HepG2 (cell line): Measurements from ENCODE around the gene C1QTNF12. TPM values are rescaled to one million over a fixed set of nuclear protein-coding genes. Genes with fewer than 3 reads are reported as not detected.

Source experiments
- AGO2 ChIP-seq: fragments of 200-400 bp; formaldehyde crosslinking; optimal IDR thresholded peaks from 2 replicates; pipeline ENCODE3; 2017; ENCODE audit warnings: mild to moderate bottlenecking, low read depth, low read length, moderate library complexity
- ARNTL ChIP-seq: sonication (generic); formaldehyde crosslinking; IDR thresholded peaks from 2 replicates; pipeline ENCODE4 v1.4.0; 2020; ENCODE audit warnings: mild to moderate bottlenecking, missing genetic modification reagents
- ESRRA ChIP-seq: sonication (generic); formaldehyde crosslinking; IDR thresholded peaks from 2 replicates; pipeline ENCODE4 v1.5.1; 2020; ENCODE audit warnings: mild to moderate bottlenecking, low read depth, missing genetic modification reagents
- HMGA1 ChIP-seq: sonication (generic); formaldehyde crosslinking; conservative IDR thresholded peaks from 2 replicates; pipeline ENCODE4 v1.4.0; 2020; ENCODE audit warnings: missing genetic modification reagents
- MTF2 ChIP-seq: sonication (generic); formaldehyde crosslinking; IDR thresholded peaks from 2 replicates; pipeline ENCODE4 v1.5.0; 2020; ENCODE audit warnings: missing genetic modification reagents, borderline replicate concordance
- RARG ChIP-seq: sonication (generic); formaldehyde crosslinking; IDR thresholded peaks from 2 replicates; pipeline ENCODE4 v1.4.0; 2020; ENCODE audit warnings: low read depth, mild to moderate bottlenecking, missing genetic modification reagents
- SMAD3 ChIP-seq: sonication (generic); formaldehyde crosslinking; IDR thresholded peaks from 2 replicates; pipeline ENCODE4 v1.4.0; 2020; ENCODE audit warnings: missing genetic modification reagents
- SYNCRIP ChIP-seq: fragments of 200-400 bp; formaldehyde crosslinking; IDR thresholded peaks from 2 replicates; pipeline ENCODE4 v1.6.1; 2018; ENCODE audit warnings: mild to moderate bottlenecking, low read depth, low read length; ENCODE audit not compliant: insufficient read depth
- TAF1 ChIP-seq: sonication (generic); formaldehyde crosslinking; IDR thresholded peaks from 2 replicates; pipeline ENCODE4 v1.4.0; 2020; ENCODE audit warnings: missing genetic modification reagents
- ZNF160 ChIP-seq: sonication (generic); formaldehyde crosslinking; IDR thresholded peaks from 2 replicates; pipeline ENCODE4 v1.8.0; 2022; ENCODE audit warnings: mild to moderate bottlenecking, inconsistent platforms, missing genetic modification reagents
- ZNF205 ChIP-seq: IDR thresholded peaks from 2 replicates; pipeline ENCODE4 v1.6.1; 2018; ENCODE audit warnings: missing biosample characterization, missing genetic modification reagents
- ZNF33B ChIP-seq: sonication (generic); formaldehyde crosslinking; IDR thresholded peaks from 2 replicates; pipeline ENCODE4 v1.5.1; 2020; ENCODE audit warnings: mild to moderate bottlenecking, missing genetic modification reagents
- ZNF547 ChIP-seq: sonication (generic); formaldehyde crosslinking; IDR thresholded peaks from 2 replicates; pipeline ENCODE4 v1.5.1; 2020; ENCODE audit warnings: mild to moderate bottlenecking, missing genetic modification reagents
- ZNF550 ChIP-seq: sonication (generic); formaldehyde crosslinking; IDR thresholded peaks from 2 replicates; pipeline ENCODE4 v1.4.0; 2020; ENCODE audit warnings: mild to moderate bottlenecking, missing genetic modification reagents, borderline replicate concordance
- ZNF644 ChIP-seq: IDR thresholded peaks from 2 replicates; pipeline ENCODE4 v1.6.1; 2016; ENCODE audit warnings: low read depth
- polyA plus RNA-seq, 8 experiments: library from polyadenylated mRNA; depleted of rRNA in 3 of 8; stranded (reverse) in 7 of 8; unstranded in 1 of 8; fragments of >200 nt; fragmentation: Illumina TruSeq in 4 of 8; extraction: Trizol in 4 of 8; gene quantifications; 2 replicates each; pipeline versions ENCODE4 v1.2.1 to v1.2.3, GENCODE V29; 2011 to 2016; ENCODE audit warnings: low read depth in 4 of 8, missing spikeins in 1 of 8, mixed read lengths in 1 of 8; ENCODE audit not compliant: insufficient read depth in 1 of 8
- total RNA-seq, 5 experiments: library from RNA; depleted of rRNA; stranded (reverse); fragments of >200 nt; fragmentation: Illumina TruSeq; extraction: Trizol; gene quantifications; 2 replicates each; pipeline ENCODE4 v1.2.3, GENCODE V29; 2016; ENCODE audit warnings: low read depth in 1 of 5
- TF ChIP-seq, protein P1 (sequence below): sonication (generic); formaldehyde crosslinking; IDR thresholded peaks from 2 replicates; pipeline ENCODE4 v1.5.0; 2020; ENCODE audit warnings: mild to moderate bottlenecking, low read depth, missing genetic modification reagents, borderline replicate concordance
- TF ChIP-seq, protein P2 (sequence below): sonication (generic); formaldehyde crosslinking; IDR thresholded peaks from 2 replicates; pipeline ENCODE4 v1.4.0; 2020; ENCODE audit warnings: missing genetic modification reagents
- TF ChIP-seq, protein P3 (sequence below): IDR thresholded peaks from 2 replicates; pipeline ENCODE4 v1.6.1; 2016
- TF ChIP-seq, protein P4 (sequence below): IDR thresholded peaks from 2 replicates; pipeline ENCODE4 v1.6.1; 2016; ENCODE audit warnings: mild to moderate bottlenecking
- TF ChIP-seq, protein P5 (sequence below): sonication (generic); formaldehyde crosslinking; IDR thresholded peaks from 2 replicates; pipeline ENCODE4 v1.8.0; 2022; ENCODE audit warnings: low read depth, missing genetic modification reagents

The C1QTNF12 gene
- total and polyA plus RNA-seq, 2 of the 13 experiments (the other 11 are each of a cell fraction or from before 2014, with no cell fraction given): 0.18 to 0.64 TPM

DNA sequence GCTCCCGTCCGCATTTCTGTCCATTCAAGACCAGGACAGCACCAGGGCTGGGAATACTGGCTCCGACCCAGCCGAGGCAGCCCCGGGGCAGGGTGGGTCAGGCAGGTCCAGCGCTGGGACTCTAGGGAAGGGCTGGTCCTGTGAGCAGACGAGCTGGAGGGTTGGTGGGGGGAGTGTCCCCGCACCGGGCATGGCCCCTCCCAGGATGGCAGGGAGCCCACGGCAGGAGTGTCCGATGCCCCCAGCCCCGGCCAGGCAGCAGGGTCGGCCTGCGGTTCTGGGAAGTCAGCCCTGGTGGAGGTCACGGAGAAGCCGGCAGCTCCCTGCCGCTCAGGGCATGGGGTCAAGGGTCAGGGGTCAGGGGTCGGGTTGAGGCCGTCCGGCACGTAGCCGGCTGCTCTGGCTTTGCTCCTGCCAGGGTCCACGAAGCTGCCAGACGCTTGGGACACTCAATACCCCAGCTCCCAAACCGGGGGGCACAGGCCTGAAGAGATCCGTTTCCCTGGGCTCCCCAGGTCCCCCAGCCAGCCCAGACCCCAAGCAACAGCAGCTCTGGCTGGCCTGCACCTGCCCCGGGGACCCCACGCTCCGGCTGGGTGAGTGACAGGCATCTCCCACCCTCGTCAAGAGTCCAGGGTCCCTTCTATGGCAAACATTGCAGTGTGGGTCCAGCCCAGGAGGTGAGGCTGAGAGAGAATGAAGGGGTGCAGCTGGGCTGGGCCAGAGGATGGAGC is 6.7 kb downstream of the C1QTNF12 start (continued):
- TF ChIP-seq ZNF160 (0 out of 2 replicates have a peak, but pooled peaks have one; percentile 25), RARG (CRISPR knock-in tag) (no peak), MTF2 (CRISPR knock-in tag) (no peak), SYNCRIP (no peak), SMAD3 (CRISPR knock-in tag) (no peak), ZNF547 (CRISPR knock-in tag) (no peak), TAF1 (CRISPR knock-in tag) (no peak), ARNTL (CRISPR knock-in tag) (peak; percentile 22; the same call in 1 of the 2 replicates), HMGA1 (CRISPR knock-in tag) (no peak), ZNF550 (CRISPR knock-in tag) (no peak), ZNF205 (no peak), ZNF644 (CRISPR knock-in tag) (no peak), ESRRA (CRISPR knock-in tag) (peak; percentile 78), AGO2 (peak; percentile 18), ZNF33B (no peak; the same call in 1 of the 2 replicates)
- TF ChIP-seq, protein P1, sequence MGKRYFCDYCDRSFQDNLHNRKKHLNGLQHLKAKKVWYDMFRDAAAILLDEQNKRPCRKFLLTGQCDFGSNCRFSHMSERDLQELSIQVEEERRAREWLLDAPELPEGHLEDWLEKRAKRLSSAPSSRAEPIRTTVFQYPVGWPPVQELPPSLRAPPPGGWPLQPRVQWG (CRISPR knock-in tag): no peak
- TF ChIP-seq, protein P2, sequence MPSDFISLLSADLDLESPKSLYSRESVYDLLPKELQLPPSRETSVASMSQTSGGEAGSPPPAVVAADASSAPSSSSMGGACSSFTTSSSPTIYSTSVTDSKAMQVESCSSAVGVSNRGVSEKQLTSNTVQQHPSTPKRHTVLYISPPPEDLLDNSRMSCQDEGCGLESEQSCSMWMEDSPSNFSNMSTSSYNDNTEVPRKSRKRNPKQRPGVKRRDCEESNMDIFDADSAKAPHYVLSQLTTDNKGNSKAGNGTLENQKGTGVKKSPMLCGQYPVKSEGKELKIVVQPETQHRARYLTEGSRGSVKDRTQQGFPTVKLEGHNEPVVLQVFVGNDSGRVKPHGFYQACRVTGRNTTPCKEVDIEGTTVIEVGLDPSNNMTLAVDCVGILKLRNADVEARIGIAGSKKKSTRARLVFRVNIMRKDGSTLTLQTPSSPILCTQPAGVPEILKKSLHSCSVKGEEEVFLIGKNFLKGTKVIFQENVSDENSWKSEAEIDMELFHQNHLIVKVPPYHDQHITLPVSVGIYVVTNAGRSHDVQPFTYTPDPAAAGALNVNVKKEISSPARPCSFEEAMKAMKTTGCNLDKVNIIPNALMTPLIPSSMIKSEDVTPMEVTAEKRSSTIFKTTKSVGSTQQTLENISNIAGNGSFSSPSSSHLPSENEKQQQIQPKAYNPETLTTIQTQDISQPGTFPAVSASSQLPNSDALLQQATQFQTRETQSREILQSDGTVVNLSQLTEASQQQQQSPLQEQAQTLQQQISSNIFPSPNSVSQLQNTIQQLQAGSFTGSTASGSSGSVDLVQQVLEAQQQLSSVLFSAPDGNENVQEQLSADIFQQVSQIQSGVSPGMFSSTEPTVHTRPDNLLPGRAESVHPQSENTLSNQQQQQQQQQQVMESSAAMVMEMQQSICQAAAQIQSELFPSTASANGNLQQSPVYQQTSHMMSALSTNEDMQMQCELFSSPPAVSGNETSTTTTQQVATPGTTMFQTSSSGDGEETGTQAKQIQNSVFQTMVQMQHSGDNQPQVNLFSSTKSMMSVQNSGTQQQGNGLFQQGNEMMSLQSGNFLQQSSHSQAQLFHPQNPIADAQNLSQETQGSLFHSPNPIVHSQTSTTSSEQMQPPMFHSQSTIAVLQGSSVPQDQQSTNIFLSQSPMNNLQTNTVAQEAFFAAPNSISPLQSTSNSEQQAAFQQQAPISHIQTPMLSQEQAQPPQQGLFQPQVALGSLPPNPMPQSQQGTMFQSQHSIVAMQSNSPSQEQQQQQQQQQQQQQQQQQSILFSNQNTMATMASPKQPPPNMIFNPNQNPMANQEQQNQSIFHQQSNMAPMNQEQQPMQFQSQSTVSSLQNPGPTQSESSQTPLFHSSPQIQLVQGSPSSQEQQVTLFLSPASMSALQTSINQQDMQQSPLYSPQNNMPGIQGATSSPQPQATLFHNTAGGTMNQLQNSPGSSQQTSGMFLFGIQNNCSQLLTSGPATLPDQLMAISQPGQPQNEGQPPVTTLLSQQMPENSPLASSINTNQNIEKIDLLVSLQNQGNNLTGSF (CRISPR knock-in tag): no peak
- TF ChIP-seq, protein P3, sequence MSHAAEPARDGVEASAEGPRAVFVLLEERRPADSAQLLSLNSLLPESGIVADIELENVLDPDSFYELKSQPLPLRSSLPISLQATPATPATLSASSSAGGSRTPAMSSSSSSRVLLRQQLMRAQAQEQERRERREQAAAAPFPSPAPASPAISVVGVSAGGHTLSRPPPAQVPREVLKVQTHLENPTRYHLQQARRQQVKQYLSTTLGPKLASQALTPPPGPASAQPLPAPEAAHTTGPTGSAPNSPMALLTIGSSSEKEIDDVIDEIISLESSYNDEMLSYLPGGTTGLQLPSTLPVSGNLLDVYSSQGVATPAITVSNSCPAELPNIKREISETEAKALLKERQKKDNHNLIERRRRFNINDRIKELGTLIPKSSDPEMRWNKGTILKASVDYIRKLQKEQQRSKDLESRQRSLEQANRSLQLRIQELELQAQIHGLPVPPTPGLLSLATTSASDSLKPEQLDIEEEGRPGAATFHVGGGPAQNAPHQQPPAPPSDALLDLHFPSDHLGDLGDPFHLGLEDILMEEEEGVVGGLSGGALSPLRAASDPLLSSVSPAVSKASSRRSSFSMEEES (CRISPR knock-in tag): no peak
- TF ChIP-seq, protein P4, sequence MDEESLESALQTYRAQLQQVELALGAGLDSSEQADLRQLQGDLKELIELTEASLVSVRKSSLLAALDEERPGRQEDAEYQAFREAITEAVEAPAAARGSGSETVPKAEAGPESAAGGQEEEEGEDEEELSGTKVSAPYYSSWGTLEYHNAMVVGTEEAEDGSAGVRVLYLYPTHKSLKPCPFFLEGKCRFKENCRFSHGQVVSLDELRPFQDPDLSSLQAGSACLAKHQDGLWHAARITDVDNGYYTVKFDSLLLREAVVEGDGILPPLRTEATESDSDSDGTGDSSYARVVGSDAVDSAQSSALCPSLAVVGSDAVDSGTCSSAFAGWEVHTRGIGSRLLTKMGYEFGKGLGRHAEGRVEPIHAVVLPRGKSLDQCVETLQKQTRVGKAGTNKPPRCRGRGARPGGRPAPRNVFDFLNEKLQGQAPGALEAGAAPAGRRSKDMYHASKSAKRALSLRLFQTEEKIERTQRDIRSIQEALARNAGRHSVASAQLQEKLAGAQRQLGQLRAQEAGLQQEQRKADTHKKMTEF (CRISPR knock-in tag): peak; percentile 20; the same call in 1 of the 2 replicates
- TF ChIP-seq, protein P5, sequence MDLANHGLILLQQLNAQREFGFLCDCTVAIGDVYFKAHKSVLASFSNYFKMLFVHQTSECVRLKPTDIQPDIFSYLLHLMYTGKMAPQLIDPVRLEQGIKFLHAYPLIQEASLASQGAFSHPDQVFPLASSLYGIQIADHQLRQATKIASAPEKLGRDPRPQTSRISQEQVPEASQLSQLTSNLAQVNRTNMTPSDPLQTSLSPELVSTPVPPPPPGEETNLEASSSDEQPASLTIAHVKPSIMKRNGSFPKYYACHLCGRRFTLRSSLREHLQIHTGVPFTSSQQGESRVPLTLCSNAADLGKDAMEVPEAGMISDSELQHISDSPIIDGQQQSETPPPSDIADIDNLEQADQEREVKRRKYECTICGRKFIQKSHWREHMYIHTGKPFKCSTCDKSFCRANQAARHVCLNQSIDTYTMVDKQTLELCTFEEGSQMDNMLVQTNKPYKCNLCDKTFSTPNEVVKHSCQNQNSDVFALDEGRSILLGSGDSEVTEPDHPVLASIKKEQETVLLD (CRISPR knock-in tag): 0 out of 2 replicates have a peak, but pooled peaks have one; percentile 19
